Activated naive CD4-positive, alpha-beta T cell (primary cell): ENCODE measurements around the gene DLD.
"Not testable (repeated sequence)": the region's sequence is repeated elsewhere in the genome, so short reads cannot be mapped to it uniquely, and the experiment has no call there.

Source experiments
- DNase-seq, 4 experiments: peaks; one replicate each; lab custom pipeline; 2025; lab: John Stamatoyannopoulos, UW

The DLD gene

GRCh38 chr7:107874605-107875446, 16.2 kb upstream of the DLD start:
- no peak for DNase-seq

DNA sequence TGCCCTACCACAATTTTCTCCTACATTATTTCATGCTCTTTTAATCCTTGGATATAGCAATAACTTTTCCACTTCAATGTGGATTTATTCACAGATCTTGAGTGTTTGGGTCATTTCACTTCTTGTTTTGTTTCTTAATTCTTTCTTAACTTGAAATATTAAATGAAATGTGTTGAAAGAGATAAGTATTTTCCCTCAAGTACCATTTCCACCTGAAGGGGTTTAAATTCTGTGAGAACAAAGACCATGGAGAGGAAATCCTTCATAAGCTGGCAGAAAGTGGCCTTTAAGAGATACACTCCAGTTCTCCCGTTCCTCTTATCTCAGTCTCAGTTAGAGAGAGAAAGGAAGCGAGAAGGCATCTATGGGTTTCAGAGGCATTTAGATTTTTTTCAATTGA, 14.1 kb upstream of the DLD start:
- no peak for DNase-seq

- no peak for DNase-seq
Observed at GRCh38 chr7:107877731-107878382, 13.1 kb upstream of the DLD start.

DNA sequence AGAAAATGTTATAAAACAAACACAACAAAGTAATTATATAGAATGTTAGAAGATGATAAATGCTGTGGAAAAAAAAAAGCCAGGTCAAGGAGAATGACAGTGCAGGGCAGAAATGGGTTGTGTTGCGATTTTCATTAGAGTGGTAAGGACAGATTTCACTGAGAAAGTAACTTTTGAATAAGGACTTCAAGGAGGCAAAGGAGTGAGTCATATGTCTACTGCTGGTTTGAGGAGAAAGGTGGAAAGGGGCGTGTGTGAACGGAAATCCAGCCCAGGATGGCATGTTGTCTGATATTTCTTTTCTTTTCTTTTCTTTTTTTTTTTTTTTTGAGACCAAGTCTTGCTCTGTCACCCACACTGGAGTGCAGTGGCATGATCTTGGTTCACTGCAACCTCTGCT, 12.3 kb upstream of the DLD start:
- DNase-seq = no peak

- DNase-seq = no peak
Observed at GRCh38 chr7:107879400-107880035, 11.5 kb upstream of the DLD start.

- no peak for DNase-seq
Observed at GRCh38 chr7:107882766-107883165, 8.2 kb upstream of the DLD start.

GRCh38 chr7:107884066-107884818, 6.7 kb upstream of the DLD start:
- DNase-seq = no peak

GRCh38 chr7:107887827-107888226, 3.2 kb upstream of the DLD start:
- DNase-seq = not testable (repeated sequence)

GRCh38 chr7:107889992-107890391, 991 bp upstream of the DLD start:
- no peak for DNase-seq

- DNase-seq = no peak
Observed at GRCh38 chr7:107890493-107890961, 456 bp upstream of the DLD start.

GRCh38 chr7:107891636-107892366, 818 bp downstream of the DLD start:
- DNase-seq = no peak

- not testable (repeated sequence) for DNase-seq
Observed at GRCh38 chr7:107892367-107892741, 1.4 kb downstream of the DLD start.

DNA sequence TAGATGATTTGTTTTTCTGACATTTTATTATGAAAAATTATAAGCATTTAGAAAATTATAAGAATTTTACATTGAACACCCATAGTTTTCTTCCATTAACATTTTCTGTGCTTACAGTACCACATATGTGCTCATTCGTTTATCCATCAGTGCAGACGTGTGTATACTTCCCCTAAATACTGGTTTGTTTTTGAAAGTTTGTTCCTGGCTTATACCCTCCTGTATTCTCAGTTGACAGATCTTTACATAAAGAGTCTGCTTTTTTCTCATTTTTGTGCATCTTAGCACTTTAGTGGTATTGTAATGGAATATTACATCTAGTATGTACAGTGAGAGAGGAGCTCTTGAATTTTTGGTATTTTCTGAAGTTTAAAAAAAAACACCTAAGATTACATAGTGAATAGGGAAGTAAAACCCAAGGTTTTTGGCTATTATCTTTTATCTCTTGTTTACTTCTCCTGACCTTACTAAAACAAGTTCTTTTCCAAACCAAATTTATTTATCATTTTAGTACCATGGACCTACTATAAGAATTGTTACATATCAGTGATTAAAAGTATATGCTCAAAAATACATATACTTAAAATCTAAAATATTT, 8.1 kb downstream of the DLD start:
- no peak for DNase-seq

DNA sequence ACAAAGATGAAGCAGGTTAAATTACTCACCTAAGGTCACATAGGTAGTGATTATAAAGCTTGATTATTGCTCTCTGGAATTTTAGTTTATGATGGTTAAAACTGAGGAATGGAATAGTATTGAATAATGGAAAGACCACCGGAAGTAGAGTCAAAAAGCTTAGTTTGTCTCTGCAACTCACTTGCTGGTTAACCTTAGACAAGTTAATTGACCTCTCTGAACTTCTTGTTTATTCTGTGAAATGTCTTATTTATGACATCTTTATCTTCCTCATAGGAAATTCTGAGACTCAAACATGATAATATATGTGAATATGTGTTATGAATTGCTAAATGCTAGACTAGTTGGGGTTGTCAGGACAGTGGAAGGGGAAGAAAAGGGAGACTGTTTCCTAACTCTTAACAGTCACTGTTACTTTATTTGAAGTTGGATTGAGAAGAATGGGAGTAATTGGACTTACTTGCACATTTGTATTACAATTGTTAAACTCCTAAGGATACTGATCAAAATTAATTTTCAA, 9.6 kb downstream of the DLD start:
- no peak for DNase-seq

- no peak for DNase-seq
Observed at GRCh38 chr7:107902381-107902780, 11.4 kb downstream of the DLD start.

DNA sequence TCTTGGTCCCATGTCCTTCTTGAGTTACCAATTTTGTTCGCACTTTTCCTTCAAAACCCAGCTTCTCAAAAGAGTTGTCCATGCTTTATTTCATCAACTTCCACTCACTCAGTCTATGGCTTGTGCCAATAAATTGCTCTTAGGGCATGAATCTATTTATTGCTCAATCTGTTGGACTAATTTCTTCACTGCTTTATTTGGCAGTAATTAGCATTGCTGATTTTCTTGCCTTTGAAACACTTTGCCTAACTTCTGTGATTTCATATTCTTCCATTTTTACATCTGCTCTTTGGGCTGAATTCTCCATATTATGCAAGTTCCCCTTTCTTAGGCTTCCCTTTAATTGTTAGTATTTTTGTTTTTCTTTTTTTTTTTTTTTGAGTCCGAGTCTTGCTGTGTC, 16.8 kb downstream of the DLD start:
- no peak for DNase-seq

DNA sequence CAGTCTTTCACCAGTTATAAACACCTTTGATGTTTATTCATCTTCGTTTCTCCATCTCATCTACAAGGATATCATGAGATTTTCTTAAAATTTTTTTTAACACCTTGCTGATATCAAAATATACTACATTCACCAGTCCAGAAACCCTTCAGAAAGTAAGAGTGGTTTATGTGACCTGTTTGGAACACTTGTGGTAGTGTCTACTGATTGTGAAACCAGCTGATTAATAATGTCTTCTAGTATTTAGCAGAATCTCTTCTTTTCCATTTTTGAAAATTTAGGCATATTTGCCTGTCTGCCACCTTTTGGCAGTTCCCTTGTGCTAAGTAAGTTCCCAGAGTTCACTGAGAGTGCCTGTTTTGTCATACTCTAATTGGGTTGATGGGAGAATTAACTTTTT, 18.5 kb downstream of the DLD start:
- DNase-seq = no peak

DNA sequence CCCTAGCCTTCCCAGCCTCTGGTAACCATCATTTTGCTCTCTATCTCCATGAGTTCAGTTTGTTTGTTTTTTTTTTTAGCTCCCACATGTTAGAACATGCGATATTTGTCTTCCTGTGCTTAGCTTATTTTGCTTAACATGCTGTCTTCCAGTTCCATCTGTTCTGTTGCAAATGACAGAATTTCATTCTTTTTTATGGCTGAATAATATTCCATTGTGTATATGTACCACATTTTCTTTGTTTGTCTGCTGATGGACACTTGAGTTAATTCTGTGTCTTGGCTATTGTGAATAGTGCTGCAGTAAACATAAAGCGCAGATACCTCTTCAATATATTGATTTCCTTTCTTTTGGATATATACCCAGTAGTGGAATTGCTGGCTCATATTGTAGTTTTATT, 21.0 kb downstream of the DLD start:
- no peak for DNase-seq

DNA sequence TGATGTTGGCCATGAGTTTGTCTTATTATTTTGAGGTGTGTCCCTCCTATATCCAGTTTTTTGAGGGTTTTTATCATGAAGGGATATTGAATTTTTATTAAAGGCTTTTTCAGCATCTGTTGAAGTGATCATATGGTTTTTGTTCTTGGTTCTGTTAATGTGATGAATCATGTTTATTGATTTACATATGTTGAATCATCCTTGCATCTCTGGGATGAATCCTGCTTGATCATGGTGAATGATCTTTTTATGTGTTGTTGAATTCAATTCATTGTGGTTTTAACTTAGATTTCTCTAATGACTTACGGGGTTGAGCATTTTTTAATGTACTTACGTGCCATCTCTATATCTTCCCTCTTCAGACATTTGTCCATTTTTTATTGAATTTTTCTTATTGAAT, 22.9 kb downstream of the DLD start:
- DNase-seq = no peak

DNA sequence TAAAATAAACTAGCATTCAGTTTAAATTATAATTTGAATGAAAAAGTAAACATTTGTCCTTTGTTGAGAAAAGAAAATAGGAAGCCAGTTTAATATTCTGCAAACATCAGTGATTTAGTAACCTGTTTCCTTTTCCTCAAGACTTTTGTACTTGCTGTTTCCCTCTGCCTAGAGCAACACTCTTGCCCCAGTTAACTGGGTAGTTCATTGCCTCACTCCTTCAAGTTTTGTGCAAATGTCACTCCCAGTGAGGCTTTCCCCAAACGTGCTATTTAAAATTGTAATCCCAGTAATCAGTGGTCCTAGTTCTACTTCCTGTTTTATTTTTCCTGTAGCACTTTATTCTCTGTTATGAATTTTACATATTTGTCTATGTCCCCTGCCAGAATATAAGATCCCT, 23.8 kb downstream of the DLD start:
- no peak for DNase-seq

GRCh38 chr7:107915541-107915940, 24.6 kb downstream of the DLD start:
- DNase-seq = no peak
